ENCODE results near the gene DNAAF3.
A peak's percentile ranks its signal among the peaks of the same experiment; 100 is the strongest.
"Not testable (repeated sequence)": the region's sequence is repeated elsewhere in the genome, so short reads cannot be mapped to it uniquely, and the experiment has no call there.

DNAAF3 gene

DNA sequence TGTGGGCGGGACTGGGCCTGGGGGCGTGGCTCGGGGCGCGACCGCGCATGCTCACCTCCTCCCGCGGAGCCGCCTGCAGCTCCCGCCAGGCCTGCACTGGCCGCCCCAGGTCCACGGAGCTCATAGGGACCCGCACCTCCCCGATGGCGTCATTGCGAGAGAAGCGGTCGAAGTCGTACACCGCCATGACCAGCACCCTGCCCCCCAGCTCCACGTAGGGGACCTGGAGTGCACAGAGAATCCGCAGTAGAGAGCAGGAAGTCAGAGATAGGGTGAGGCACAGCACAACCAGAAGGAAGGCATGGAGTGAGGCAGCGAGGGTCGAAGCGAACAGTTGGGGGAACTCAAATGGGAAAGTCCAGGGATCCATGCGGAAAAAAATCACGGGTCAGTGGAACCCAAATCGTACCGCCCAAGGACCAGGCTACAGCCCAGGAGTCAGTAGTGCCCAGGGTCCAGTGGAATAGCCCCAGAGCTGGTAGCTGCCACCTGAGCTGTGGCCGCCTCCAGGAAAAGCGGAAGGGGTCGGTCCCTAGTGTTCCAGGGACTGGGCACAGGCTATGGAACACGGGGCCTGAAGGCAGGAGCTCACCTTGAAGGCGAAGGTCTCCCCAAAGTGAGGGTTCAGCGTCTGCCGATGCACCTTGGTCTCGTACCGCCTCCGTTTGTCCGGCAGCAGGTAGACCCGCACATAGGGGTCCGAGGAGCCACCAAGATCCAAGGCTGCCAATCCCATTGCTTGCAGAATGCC, 8.9 kb upstream of the DNAAF3 start:
- no peak for DNase-seq

DNA sequence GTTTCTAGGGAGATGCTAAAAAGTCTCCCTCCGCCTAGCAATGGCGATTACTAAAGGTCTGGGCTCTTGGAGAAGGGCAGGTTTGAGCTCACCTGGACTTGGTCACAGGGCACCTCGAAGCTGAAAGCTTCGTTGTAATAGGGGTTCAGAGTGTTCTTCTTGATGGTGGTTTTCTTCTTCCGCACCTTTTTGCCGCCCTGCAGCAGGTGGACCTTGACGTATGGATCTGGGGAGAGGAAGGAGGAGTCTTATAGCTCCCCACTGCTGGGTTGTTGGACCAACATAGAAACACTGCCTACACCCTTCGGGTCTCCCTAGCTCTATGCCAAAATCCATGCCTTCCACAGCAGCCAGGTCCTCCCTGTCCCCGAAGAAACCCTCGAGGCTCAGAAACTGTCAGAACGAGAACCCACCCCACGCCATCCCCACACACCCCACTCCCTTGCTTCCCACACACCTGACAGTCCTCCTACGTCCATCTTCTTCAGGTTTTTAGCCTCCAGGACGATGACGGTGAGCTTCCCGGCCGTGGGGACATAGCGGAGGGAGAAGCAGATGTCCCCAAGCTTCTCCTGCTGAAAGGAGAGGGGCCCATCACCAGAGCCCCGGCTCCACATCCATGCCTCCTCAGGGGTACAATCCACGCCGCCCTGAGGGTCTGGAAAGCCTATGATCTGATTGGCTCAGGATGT, 8.2 kb upstream of the DNAAF3 start:
- DNase-seq, result no peak

DNA sequence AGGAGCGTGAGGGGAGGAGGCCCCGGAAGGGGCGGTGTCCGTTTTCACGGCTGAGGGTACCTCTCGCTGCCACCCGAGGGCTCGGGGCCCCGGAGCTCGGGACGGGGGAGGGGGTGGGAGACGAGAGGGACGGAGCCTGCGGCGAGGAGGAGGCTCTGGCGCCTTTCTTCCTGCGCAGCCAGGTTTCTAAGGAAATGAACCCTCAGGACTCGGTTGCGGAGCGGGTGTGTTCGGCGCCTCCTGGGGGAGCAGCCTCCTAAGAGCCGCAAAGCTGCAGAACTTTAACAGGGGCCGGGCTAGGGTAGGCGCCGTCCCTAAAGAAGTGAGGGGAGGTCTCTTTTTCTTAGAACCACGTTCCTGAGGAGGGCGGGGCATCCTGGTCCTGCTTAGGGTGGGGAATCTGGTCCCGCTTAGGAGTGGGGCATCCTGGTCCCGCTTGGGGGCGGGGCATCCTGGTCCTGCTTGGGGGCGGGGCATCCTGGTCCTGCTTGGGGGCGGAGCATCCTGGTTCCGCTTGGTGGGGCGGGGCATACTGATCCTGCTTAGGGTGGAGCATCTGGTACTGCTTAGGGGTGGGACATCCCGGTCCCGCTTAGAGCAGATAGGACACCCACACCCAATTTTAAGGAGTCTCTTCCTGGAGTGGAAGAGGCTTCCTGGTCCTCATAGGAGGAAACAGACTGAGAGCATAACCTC, 7.4 kb upstream of the DNAAF3 start:
- peak; percentile 72 for DNase-seq

DNA sequence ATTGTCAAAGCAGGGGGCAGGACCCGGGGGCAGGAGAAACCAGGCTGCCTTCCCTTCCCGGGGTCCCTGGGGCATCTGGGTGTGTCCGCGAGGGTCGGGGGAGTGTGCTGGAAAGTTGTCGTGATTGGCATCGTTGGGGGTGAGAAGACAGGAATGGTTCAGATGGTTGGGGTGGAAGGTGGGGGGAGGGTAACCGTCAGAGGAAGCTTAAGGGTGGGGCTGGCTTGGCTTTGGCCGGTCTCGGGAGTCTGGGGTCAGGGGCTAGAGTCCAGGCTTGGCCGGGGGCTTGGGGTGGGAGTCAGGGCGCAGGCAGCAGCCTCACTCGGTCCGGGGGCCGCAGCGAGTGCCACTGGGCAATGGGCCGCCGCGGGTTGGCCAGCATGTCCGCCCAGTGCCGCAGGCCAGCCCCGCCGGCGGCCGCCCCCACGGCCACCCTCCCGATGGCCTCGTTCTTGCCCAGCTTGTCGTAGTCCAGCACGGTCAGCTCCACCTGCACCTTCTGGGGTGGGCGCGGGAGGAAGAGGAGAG, 6.8 kb upstream of the DNAAF3 start:
- no peak for DNase-seq

DNA sequence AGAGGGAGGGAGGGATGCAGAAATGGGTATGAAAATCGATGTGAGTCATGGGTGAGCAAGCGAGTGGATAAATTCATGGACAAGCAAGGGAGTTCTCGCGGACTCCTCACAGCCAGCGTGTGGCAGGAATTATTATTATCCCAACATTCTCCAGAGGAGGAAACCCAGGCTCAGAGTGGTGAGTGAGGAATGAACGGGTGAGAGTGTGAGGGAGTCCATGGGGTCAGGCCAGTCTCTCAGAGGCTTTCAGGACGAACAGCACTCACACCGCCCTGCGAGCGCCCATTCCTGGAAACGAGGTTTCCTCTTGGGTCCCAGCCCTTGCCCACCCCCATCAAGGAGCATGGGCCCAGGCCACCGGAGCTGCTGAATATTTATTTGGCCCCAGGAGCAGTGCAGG, 6.3 kb upstream of the DNAAF3 start:
- no peak for DNase-seq

DNA sequence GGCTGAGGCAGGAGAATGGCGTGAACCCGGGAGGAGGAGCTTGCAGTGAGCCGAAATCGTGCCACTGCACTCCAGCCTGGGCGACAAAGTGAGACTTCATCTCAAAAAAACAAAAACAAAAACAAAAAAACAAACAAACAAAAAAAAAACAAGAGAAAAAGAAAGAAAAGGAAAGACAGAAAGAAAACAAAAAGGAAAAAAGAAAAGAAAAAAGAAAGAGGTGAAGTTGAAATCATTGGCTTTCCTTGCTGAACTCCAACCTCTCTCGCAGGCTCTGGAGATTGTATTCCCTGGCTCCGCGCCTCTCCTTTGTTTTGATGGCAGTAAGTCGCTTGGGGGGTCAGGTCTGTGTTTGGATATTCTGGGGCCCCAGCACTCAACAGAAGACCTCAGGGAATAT, 5.9 kb upstream of the DNAAF3 start:
- not testable (repeated sequence) for DNase-seq

DNA sequence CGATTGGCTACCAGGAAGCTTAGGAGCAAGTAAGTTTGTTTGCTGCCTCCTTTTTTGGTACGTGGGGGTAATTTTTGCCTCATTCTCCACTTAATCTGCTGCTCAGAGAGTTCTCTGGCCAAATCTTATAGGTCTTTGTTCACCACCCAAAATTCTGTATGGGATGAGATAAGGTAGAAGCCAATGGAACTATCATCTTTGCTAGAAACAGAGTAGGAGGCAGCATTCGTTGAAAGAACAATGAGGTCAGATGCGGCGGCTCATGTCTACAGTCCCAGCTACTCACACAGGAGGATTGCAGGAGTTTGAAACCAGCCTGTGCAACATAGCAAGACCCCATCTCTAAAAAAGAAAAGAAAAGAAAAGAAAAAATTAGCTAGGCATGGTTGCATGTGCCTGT, 5.0 kb upstream of the DNAAF3 start:
- DNase-seq, result no peak

DNA sequence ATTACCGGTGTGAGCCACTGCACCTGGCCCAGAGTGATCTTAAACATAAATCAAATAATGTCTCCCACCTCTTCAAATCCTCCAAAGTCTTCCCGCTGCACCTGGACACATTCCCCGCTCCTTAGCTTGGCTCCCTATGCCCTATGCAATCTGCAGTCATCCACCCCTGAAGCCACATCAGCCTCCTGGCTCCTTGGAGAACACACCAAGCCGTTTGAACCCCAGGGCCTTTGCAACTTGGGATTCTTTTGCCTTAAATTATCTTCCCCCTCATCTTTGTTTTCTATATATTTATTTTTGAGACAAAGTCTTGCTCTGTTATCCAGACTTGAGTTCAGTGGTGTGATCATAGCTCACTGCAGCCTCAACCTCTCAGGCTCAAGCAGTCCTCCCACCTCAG, 2.7 kb upstream of the DNAAF3 start:
- DNase-seq, result no peak

DNA sequence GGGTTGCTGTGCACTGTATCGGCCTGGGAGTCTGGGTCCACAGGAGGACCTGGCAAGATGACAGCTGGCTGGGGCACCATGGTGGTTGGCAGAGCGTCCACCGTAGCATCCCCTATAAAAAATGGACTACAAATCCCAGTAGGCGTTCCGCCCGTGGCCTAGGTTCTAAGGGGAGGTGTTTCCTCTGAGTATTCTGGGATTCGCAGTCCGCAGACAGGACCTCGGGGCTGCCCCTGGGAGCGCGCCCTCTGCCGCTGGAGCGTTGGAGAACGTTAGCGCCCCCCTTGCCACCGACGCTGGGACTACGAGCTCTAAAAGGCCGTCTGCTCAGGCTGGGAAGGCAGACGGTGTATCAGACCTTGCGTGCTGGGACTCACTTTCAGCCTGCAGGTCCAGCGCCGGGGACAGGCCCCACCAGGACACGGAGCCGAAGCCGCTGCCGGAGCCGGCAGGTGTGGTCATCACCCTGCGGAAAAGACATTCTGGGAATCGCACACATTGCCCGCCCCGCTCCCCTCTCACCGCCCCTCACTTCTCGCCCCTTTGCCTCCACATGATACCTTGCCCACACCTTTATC, 372 bp downstream of the DNAAF3 start:
- peak; percentile 83 for DNase-seq

DNA sequence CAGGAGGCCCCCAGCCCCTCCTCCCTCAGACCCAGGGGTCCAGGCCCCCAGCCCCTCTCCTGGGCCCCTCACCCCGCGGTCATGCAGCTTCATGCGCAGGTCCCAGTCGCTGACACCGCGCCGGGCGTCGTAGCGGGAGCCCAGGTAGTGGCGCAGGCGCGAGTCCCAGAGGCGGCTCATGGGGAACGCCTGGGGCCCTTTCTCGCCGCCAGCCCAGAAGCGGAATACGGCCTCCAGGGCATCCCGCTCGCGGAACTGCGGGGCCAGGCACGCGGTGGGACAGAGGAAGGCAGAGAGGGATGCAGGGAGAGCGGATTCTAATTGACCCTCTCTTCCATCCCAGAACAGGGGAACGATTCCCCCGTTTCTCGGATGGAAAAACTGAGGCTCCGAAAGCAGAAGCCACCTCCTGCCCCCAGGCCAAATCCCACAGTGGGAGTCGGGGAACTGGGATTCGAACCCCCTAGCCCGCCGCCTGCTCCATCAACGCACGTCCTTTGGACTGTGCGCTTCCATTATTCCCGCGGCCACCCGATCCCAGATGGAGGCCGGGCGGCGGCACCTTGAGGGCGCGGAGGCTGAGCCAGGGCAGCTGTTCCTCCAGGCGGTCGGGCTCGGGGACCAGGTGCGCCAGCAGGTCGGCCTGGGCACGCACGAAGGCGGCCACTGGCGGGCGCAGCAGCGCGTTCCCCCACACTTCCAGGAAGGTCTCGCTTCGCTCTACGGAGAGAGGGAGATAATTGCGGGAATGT, 4.7 kb downstream of the DNAAF3 start:
- no peak for DNase-seq

DNA sequence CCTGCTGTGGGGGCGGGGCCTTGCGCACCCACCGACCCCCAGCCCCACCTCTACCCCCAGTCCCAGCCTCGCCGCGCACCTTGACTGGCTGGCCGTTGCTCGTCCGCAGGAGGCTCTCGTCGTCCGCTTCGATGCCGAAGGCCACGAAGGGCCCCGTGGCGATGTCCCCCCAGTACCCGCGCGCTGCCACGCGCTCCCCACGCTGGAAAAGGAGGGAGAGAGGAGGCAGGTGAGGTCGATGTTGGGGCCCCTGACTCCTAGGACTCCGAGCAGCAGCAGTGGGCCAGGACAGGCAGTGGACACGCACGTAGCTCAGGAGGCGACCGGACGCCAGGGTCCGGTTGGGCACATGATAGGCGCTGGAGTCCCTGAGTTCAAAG, 5.4 kb downstream of the DNAAF3 start:
- DNase-seq, result no peak

DNA sequence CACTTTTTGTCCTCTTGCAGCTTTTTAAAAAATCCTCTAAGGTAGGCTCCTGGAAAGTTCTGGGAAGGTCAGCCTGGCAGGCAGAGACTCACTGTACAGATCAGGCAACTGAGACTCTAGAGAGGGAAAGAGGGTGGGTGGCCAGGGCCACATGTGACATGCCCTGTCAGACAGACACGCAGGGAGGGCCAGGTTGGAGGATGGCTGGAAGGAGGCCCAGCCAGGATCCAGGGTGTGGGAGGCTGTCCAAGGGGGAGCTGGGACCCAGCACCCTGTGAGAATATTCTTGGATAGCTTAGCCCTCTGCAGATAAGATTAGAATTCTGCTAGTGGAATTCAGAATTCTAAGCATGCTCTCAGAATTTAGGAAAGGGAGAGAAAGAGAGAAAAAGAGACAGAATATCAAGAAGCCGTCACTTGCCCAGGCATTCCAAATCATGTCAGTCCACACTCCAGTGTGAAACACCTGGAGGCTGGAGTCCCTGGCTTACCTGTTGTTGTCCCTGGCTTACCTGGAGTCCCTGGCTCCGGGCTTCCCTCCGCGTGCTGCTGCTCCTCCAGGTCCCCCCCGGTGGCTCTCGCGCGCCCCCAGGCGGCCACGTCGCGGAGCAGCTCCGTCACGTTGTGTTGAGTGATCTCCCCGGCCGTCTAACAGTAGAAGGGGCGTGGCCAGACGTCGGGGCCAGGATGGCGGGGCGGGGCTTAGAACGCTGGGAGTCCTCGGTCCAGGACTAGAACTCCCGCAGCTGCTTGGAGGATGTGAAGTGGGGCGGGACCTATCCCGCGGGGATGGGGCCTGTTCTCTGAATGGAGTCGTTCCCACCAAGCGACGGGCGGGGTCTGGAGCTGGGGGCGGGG, 6.1 kb downstream of the DNAAF3 start:
- peak; percentile 96 for DNase-seq

DNA sequence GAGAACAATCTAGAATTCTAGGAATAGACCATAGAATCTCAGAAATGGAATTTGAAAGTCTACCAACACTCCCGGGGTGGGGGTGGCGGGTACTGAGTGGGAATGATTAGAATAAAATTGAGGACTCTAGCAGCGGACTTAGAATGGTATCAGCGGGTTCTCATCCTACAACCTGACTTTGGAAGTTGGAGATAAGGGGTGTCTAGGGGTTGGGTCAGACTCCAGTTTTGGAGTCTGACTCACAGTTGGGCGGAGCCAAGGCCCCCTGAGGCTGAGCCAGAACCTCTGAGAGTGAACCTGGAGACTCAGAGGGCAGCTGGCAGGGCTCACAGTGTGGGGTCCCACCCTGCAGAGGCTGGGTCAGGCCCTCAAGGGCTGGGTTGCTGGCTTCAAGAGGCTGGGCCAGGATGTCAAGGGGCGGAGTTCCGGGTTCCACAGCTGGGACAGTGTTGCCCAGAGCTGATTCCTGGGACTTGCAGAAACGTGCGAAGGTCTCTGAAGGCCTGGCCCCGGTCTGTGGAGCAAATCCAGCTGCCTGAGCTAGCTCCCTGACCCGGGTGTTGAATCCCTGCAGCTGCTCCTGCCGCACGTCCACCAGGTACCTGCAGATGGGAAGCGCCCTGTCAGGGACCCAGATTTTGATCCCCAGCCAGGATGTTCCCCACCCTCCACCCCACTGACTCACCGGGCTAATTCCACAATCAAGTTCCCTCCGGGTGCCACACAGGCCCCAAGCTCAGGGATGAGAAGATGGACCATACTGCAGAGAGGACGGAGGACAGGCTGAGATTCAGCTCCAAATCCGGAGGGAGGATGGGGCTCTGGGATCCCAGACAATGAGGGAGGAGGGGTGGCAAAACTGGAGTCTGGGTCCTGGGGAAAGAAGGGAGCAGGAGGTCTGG, 7.3 kb downstream of the DNAAF3 start:
- no peak for DNase-seq

DNA sequence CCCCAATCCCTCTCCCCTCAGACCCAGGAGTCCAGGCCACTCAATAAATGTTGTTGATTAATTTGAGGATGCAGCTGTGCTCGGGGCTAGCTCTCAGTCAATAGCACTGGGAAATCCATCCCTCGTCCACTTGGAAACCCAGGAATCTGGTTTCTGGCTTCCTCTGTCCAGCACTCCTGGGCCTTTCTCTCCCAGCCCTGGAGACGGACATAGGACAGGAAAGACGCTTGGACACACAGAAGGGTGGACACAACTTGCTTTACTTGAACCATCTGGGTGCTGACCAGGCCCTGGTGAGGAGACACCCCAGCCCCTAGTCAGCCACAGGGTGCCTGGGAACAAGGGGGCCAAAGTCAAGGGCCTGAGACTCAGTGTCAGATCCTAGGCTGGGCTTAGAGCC, 8.0 kb downstream of the DNAAF3 start:
- DNase-seq, result no peak

DNA sequence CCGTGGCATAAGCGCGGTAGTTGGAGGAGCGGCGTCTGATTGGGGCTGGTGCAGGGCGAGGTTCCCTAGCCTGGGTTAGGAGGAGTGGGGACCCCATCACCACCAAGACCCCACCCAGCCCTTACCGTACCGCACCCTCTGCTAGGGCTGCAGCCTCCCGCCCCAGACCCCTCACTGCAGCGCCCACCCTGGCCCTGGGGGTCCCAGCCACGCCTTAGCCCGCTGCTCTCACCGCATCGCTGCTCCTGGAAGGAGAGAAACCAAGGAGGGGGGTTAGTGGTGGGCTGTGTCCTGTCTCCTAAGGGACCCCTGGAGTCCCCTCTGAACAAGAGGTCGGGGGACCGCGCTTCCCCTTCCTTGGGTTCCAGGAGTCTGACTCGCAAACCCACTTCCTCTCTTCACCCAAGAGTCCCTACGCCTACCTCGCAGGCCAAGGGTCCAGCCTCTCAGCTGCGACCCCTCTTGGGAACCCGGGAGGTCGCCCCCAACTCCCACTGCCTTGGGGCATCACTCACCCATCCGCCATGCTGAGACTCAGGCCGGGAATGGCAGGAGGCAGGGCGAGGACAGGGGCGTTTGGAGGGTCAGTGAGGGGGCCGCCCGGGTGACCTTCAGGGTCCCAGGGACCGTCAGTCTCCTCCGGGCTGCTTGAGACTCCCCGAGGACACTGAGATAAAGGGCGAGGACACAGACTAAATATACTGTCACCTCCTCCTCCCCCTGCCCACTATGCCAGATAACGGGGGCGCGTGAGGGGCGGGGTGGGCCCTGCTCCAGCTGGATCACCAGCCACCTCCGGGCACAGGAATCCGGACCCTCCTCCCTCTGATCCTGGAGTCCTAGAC, 9.1 kb downstream of the DNAAF3 start, which contains the start of gene TNNI3:
Gene TNNI3 (minus strand): TSS at position 669 of the 845 bp plus-strand sequence. CDS start 143 bp downstream, at position 526.
- no peak for DNase-seq

DNA sequence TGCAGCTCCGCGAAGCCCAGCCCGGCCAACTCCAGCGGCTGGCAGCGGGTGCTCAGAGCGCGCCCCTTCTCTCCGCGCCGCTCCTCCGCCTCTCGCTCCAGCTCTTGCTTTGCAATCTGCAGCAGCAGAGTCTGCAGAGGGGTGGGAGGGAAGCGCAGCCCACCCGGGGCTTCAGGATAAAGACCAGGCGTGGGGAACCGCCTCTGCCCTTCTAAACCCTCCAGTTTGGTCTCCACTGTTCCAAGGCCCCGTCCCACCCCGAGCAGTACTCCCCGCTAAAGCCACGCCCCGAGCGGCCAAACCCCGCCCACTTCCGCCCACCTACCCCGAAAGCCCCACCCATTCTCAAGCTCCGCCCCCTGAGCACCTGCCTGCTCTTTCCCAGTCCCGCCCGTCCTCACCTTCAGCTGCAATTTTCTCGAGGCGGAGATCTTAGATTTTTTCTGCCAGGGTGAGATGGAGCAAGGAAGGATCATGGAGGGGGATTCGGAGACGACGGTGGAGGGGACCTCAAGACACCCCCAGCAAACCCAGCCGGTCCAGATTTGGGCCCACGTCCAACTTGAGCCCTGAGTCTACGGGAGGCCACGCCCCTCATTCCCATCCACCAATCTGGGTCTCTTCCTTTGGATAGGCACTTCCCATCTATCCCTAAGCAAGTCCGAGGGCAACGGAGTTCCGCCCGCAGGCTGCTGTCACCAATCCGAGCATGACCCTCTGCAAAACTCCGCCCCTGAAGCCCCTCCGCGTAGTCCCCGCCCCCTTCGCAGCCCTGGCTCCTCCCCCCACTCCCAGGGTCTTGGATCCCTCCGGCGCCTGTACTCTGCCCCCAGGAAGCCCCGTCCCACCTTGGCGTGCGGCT, 10.0 kb downstream of the DNAAF3 start:
- DNase-seq, result peak; percentile 96

DNA sequence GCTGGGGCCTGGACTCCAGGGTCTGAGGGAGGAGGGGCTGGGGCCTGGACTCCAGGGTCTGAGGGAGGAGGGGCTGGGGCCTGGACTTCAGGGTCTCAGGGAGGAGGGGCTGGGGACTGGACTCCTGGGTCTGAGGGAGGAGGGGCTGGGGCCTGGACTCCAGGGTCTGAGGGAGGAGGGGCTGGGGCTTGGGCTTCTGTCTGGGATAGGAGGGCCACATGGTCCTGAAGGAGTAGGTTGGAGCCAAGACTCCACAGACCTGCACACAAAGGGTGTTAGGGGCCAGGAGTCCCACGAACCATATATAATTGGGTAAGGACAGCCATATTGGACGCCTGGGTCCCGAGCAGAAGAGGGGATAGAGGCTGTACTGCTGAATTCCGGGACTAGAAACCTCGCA, 10.6 kb downstream of the DNAAF3 start:
- DNase-seq, result not testable (repeated sequence)

DNA sequence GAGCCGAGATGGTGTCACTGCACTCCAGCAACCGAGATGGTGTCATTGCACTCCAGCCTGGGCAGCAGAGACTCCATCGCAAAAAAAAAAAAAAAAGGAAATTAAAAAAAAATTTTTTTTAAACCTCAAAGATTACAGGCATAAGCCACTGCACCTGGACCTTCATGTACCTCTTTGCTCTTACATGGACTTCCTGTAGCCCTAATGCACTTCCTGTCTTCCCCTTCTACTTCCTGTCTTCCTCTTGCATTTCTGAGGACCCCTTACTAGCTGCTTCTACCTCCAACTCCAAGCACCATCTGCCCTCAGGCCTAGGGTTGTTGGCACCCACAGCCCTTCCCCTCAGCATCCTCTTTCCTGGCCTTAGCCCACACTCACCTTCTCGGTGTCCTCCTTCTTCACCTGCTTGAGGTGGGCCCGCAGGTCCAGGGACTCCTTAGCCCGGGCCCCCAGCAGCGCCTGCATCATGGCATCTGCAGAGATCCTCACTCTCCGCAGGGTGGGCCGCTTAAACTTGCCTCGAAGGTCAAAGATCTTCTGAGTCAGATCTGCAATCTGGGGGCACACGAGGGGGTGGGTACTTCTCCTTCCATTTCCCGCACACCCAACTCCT, 12.7 kb downstream of the DNAAF3 start:
- DNase-seq, result no peak
